GM18861 (cell line): Measurements from ENCODE around the gene GATA5.
"Not testable (repeated sequence)": the region's sequence is repeated elsewhere in the genome, so short reads cannot be mapped to it uniquely, and the experiment has no call there.

ENCODE experiments used
- ATAC-seq: cut with Tn5 transposase; IDR thresholded peaks from one replicate; pipeline ENCODE4 v1.9.1; 2021; ENCODE audit not compliant: unreplicated experiment

GATA5 gene

GRCh38 chr20:62433658-62434497 lies 41.9 kb downstream of the GATA5 start:
- ATAC-seq: no peak

- ATAC-seq: no peak
Observed at GRCh38 chr20:62430866-62431447, 44.8 kb downstream of the GATA5 start.

- ATAC-seq: no peak
Observed at GRCh38 chr20:62430311-62430853, 45.4 kb downstream of the GATA5 start.

GRCh38 chr20:62429455-62430310 lies 46.1 kb downstream of the GATA5 start:
- no peak for ATAC-seq

GRCh38 chr20:62428396-62429295 lies 47.1 kb downstream of the GATA5 start:
- ATAC-seq: no peak

- ATAC-seq: no peak
Observed at GRCh38 chr20:62428002-62428372, 47.8 kb downstream of the GATA5 start.

- no peak for ATAC-seq
Observed at GRCh38 chr20:62427172-62428001, 48.4 kb downstream of the GATA5 start, which contains the start of gene RBBP8NL. Gene RBBP8NL, minus strand, starts transcription at chr20:62427539. Its CDS starts 7,892 bp downstream, at chr20:62419647.

GRCh38 chr20:62426699-62427131 lies 49.1 kb downstream of the GATA5 start:
- no peak for ATAC-seq

GRCh38 chr20:62426059-62426348 lies 49.8 kb downstream of the GATA5 start:
- not testable (repeated sequence) for ATAC-seq

GRCh38 chr20:62425281-62426058 lies 50.3 kb downstream of the GATA5 start:
- ATAC-seq: no peak

- no peak for ATAC-seq
Observed at GRCh38 chr20:62424249-62425107, 51.3 kb downstream of the GATA5 start.

- no peak for ATAC-seq
Observed at GRCh38 chr20:62423326-62423706, 52.5 kb downstream of the GATA5 start.

- ATAC-seq: no peak
Observed at GRCh38 chr20:62422636-62423325, 53.0 kb downstream of the GATA5 start.

- ATAC-seq: no peak
Observed at GRCh38 chr20:62421716-62421990, 54.1 kb downstream of the GATA5 start.

GRCh38 chr20:62420846-62421715 lies 54.7 kb downstream of the GATA5 start:
- no peak for ATAC-seq

GRCh38 chr20:62419759-62420158 lies 56.0 kb downstream of the GATA5 start:
- ATAC-seq: no peak
